Measurements from ENCODE around the gene RBBP5.
A peak's percentile ranks its signal among the peaks of the same experiment; 100 is the strongest.
"Not testable (repeated sequence)": the region's sequence is repeated elsewhere in the genome, so short reads cannot be mapped to it uniquely, and the experiment has no call there.

RBBP5 gene

GRCh38 chr1:205121660-205122488, at the start of gene RBBP5:
Gene RBBP5 (minus strand): TSS chr1:205121978. CDS start chr1:205121873, 105 bp downstream.
- peak; percentile 57 to 98 (median 90) for DNase-seq

- no peak for DNase-seq
Measured at GRCh38 chr1:205171369-205171768, 49.6 kb upstream of the RBBP5 start.

- no peak for DNase-seq
Measured at GRCh38 chr1:205170532-205171269, 48.9 kb upstream of the RBBP5 start.

GRCh38 chr1:205169248-205169647, 47.5 kb upstream of the RBBP5 start:
- DNase-seq = no peak

GRCh38 chr1:205168291-205168690, 46.5 kb upstream of the RBBP5 start:
- DNase-seq = no peak

- no peak for DNase-seq
Measured at GRCh38 chr1:205162301-205162700, 40.5 kb upstream of the RBBP5 start.

- no peak for DNase-seq
Measured at GRCh38 chr1:205161076-205161475, 39.3 kb upstream of the RBBP5 start.

GRCh38 chr1:205158048-205158616, 36.4 kb upstream of the RBBP5 start:
- no peak for DNase-seq

- DNase-seq = not testable (repeated sequence)
Measured at GRCh38 chr1:205155665-205156377, 34.0 kb upstream of the RBBP5 start.

GRCh38 chr1:205152505-205152904, 30.7 kb upstream of the RBBP5 start:
- DNase-seq = no peak

- DNase-seq = no peak
Measured at GRCh38 chr1:205150651-205151428, 29.1 kb upstream of the RBBP5 start.

GRCh38 chr1:205147191-205147835, 25.5 kb upstream of the RBBP5 start:
- DNase-seq = no peak

- DNase-seq = no peak
Measured at GRCh38 chr1:205144751-205145150, 23.0 kb upstream of the RBBP5 start.

- DNase-seq = no peak
Measured at GRCh38 chr1:205144046-205144720, 22.4 kb upstream of the RBBP5 start.

- peak in 1 of 56 donors; percentile 0 for DNase-seq
Measured at GRCh38 chr1:205142102-205142469, 20.3 kb upstream of the RBBP5 start.

GRCh38 chr1:205141236-205142101, 19.7 kb upstream of the RBBP5 start:
- DNase-seq = peak in 52 of 56 donors; percentile 2 to 89 (median 56)

GRCh38 chr1:205140113-205140512, 18.3 kb upstream of the RBBP5 start:
- DNase-seq = no peak

- DNase-seq = no peak
Measured at GRCh38 chr1:205137901-205138300, 16.1 kb upstream of the RBBP5 start.

- no peak for DNase-seq
Measured at GRCh38 chr1:205133287-205133686, 11.5 kb upstream of the RBBP5 start.

Data from nucleus accumbens (tissue), 56 donors.